PC-3 (cell line): ENCODE results near the gene CACNA2D2. TPM values are rescaled to one million over a fixed set of nuclear protein-coding genes. Genes with fewer than 3 reads are reported as not detected.

Source experiments
- ATAC-seq: fragments of 200-7000 bp; cut with Tn5 transposase; 2 replicates; pipeline ENCODE4 v1.9.1; 2020; ENCODE audit warnings: mild to moderate bottlenecking, moderate library complexity
- BruUV-seq: library from RNA; stranded (reverse); fragments of 400-500 nt; replicated peaks from 2 replicates; lab custom pipeline; 2021; lab: Mats Ljungman, UMichigan
- CTCF ChIA-PET: fragments of 300-600 bp; sonication (Branson Sonifier 250); formaldehyde crosslinking; loops from one replicate; lab custom pipeline; 2022; ENCODE audit warnings: antibody characterized with exemption; lab: Charles Lee
- POLR2A ChIA-PET: fragments of 300-600 bp; sonication (Branson Sonifier 250); formaldehyde crosslinking; loops from one replicate; lab custom pipeline; 2022; ENCODE audit warnings: antibody characterized with exemption; ENCODE audit not compliant: unreplicated experiment; lab: Charles Lee
- DNase-seq: peaks from one replicate; pipeline ENCODE4 v3.0.0-alpha.2; 2015
- H2AFZ ChIP-seq: fragments of 300-600 bp; sonication (generic); 2 replicates; pipeline ENCODE4 v1.6.0; 2016; ENCODE audit warnings: antibody characterized with exemption, low read length
- H3F3A ChIP-seq: fragments of 300-600 bp; sonication (generic); one replicate; pipeline ENCODE4 v1.6.0; 2017; ENCODE audit warnings: antibody characterized with exemption, low read length, control low read depth, mild to moderate bottlenecking; ENCODE audit not compliant: unreplicated experiment
- H3K27ac ChIP-seq: fragments of 300-600 bp; sonication (generic); 2 replicates; pipeline ENCODE4 v1.5.1; 2016; ENCODE audit warnings: mild to moderate bottlenecking, low read length
- H3K27me3 ChIP-seq: fragments of 300-600 bp; sonication (generic); 2 replicates; pipeline ENCODE4 v1.6.1; 2016; ENCODE audit warnings: low read length, mixed read lengths
- H3K36me3 ChIP-seq: fragments of 300-600 bp; sonication (generic); 2 replicates; pipeline ENCODE4 v1.6.1; 2016; ENCODE audit warnings: low read depth, mixed run types, low read length, mixed read lengths
- H3K4me1 ChIP-seq: fragments of 300-600 bp; sonication (generic); 2 replicates; pipeline ENCODE4 v1.5.1; 2016; ENCODE audit warnings: low read length; ENCODE audit not compliant: insufficient read depth
- H3K4me2 ChIP-seq: fragments of 300-600 bp; sonication (generic); 2 replicates; pipeline ENCODE4 v1.6.0; 2016; ENCODE audit warnings: low read length
- H3K4me3 ChIP-seq: fragments of 300-600 bp; sonication (generic); 2 replicates; pipeline ENCODE4 v1.5.1; 2016; ENCODE audit warnings: mild to moderate bottlenecking, low read length, mixed read lengths
- H3K79me2 ChIP-seq: fragments of 300-600 bp; sonication (generic); 2 replicates; pipeline ENCODE4 v1.6.1; 2017; ENCODE audit warnings: low read length, mixed read lengths
- H3K9ac ChIP-seq: fragments of 300-600 bp; sonication (generic); 2 replicates; pipeline ENCODE4 v1.6.0; 2016; ENCODE audit warnings: mild to moderate bottlenecking, low read length
- H3K9me2 ChIP-seq: fragments of 300-600 bp; sonication (generic); replicated peaks from 2 replicates; pipeline ENCODE4 v1.6.1; 2016; ENCODE audit warnings: mixed run types, low read length, mixed read lengths
- H3K9me3 ChIP-seq: fragments of 300-600 bp; sonication (generic); 2 replicates; pipeline ENCODE4 v1.6.1; 2016; ENCODE audit warnings: low read length, mixed read lengths
- H4K20me1 ChIP-seq: fragments of 300-600 bp; sonication (generic); 2 replicates; pipeline ENCODE4 v1.6.1; 2016; ENCODE audit warnings: low read length, mixed read lengths
- CTCF ChIP-seq: fragments of 300-600 bp; sonication (generic); conservative IDR thresholded peaks from 2 replicates; pipeline ENCODE4 v1.5.1; 2017; ENCODE audit warnings: antibody characterized with exemption, low read depth, mild to moderate bottlenecking, low read length
- EZH2 ChIP-seq: fragments of 300-600 bp; sonication (generic); IDR thresholded peaks from one replicate; pipeline ENCODE4 v1.6.1; 2017; ENCODE audit warnings: antibody characterized with exemption, mild to moderate bottlenecking, low read length; ENCODE audit not compliant: unreplicated experiment
- EZH2phosphoT487 ChIP-seq: fragments of 300-600 bp; sonication (generic); IDR thresholded peaks from 2 replicates; pipeline ENCODE4 v1.6.1; 2018; ENCODE audit warnings: mild to moderate bottlenecking, antibody characterized with exemption, low read length, borderline replicate concordance
- intact Hi-C: fragments of 100-400 bp; cut with micrococcal nuclease; formaldehyde crosslinking; loops from 2 replicates; pipeline ENCODE4 v1.9.0; 2023
- total RNA-seq: library from RNA; depleted of rRNA; stranded (reverse); fragments of >200 nt; gene quantifications from 2 replicates; pipeline ENCODE4 v1.2.3, GENCODE V29; 2014

CACNA2D2 gene
- total RNA-seq, 1 experiment from 2014 or later: 0.44 TPM

GRCh38 chr3:50521572-50521971, 18.1 kb upstream of the CACNA2D2 start:
- ChIA-PET CTCF (no interaction called here), POLR2A (no interaction called here)
- H3K4me1 ChIP-seq: no peaks in the 10 kb centered on the region
- H3K79me2 ChIP-seq: no peaks in the 10 kb centered on the region
- no TSS peak for BruUV-seq
- no peak overlapping the region for H3K4me3 ChIP-seq
- H3K4me2 ChIP-seq: no peak overlapping the region
- no peaks in the 10 kb centered on the region for H4K20me1 ChIP-seq
- no peaks in the 10 kb centered on the region for H3K36me3 ChIP-seq
- H3F3A ChIP-seq: no peaks in the 10 kb centered on the region
- H3K27me3 ChIP-seq: peaks cover 9% of the 10 kb centered on the region; the same call in 1 of the 2 replicates
- no peak overlapping the region for H2AFZ ChIP-seq
- no peak for DNase-seq
- no peaks in the 10 kb centered on the region for H3K9me3 ChIP-seq
- no peak overlapping the region for H3K27ac ChIP-seq
- no peaks in the 10 kb centered on the region for H3K9me2 ChIP-seq
- ATAC-seq: no peak
- no peak overlapping the region for H3K9ac ChIP-seq
- TF ChIP-seq CTCF (no peak), EZH2 (no peak), EZH2phosphoT487 (no peak)
- intact Hi-C loops: no loop called here

- no peaks in the 10 kb centered on the region for H3F3A ChIP-seq
- TF ChIP-seq EZH2phosphoT487: no peak
- no peak for TF ChIP-seq CTCF
- TF ChIP-seq EZH2: no peak
- no peak overlapping the region for H3K9ac ChIP-seq
- ATAC-seq (no peak), DNase-seq (no peak)
- no peak overlapping the region for H3K4me2 ChIP-seq
- H3K27me3 ChIP-seq: peaks cover 9% of the 10 kb centered on the region; the same call in 1 of the 2 replicates
- no peak overlapping the region for H2AFZ ChIP-seq
- CTCF ChIA-PET: no interaction called here
- no peak overlapping the region for H3K4me3 ChIP-seq
- no peaks in the 10 kb centered on the region for H3K9me3 ChIP-seq
- H3K27ac ChIP-seq: no peak overlapping the region
- no TSS peak for BruUV-seq
- H3K79me2 ChIP-seq: no peaks in the 10 kb centered on the region
- no peaks in the 10 kb centered on the region for H4K20me1 ChIP-seq
- no peaks in the 10 kb centered on the region for H3K4me1 ChIP-seq
- intact Hi-C loops: no loop called here
- POLR2A ChIA-PET: no interaction called here
- H3K36me3 ChIP-seq: no peaks in the 10 kb centered on the region
- H3K9me2 ChIP-seq: no peaks in the 10 kb centered on the region
Measured at GRCh38 chr3:50520849-50521248, 17.4 kb upstream of the CACNA2D2 start.

- ATAC-seq (peak; percentile 91), DNase-seq (peak; percentile 77)
- BruUV-seq: no TSS peak
- Histone ChIP-seq H3K4me2 (no peak overlapping the region), H3K9ac (no peak overlapping the region), H3K4me3 (no peak overlapping the region), H3K79me2 (no peaks in the 10 kb centered on the region), H3K27me3 (peaks cover 9% of the 10 kb centered on the region; the same call in 1 of the 2 replicates), H3K9me2 (no peaks in the 10 kb centered on the region), H3K9me3 (no peaks in the 10 kb centered on the region), H4K20me1 (no peaks in the 10 kb centered on the region), H3F3A (no peaks in the 10 kb centered on the region), H3K36me3 (no peaks in the 10 kb centered on the region), H3K4me1 (no peaks in the 10 kb centered on the region), H3K27ac (no peak overlapping the region), H2AFZ (no peak overlapping the region)
- ChIA-PET POLR2A (no interaction called here), CTCF (no interaction called here)
- intact Hi-C loops: loop anchor here (1.0 to 2.0 kb wide), 2 partner anchors 23 to 853 kb away; no protein-coding TSS in a partner anchor
- peak; percentile 93 for TF ChIP-seq CTCF
- no peak for TF ChIP-seq EZH2phosphoT487
Measured at GRCh38 chr3:50519471-50520089, 16.1 kb upstream of the CACNA2D2 start.
